GM10248 (cell line): ENCODE data around the gene KIF5B.
A peak's percentile ranks its signal among the peaks of the same experiment; 100 is the strongest.
"Not testable (repeated sequence)": the region's sequence is repeated elsewhere in the genome, so short reads cannot be mapped to it uniquely, and the experiment has no call there.

ENCODE experiments used
- CTCF ChIA-PET: fragments of 300-600 bp; sonication (Branson Sonifier 250); formaldehyde crosslinking; extraction: SDS; loops from one replicate; lab custom pipeline; 2021; ENCODE audit warnings: antibody characterized with exemption; lab: Yijun Ruan, JAX
- POLR2A ChIA-PET: fragments of 350-650 bp; sonication (Branson Sonifier 250); formaldehyde crosslinking; extraction: SDS; loops from one replicate; lab custom pipeline; 2020; ENCODE audit warnings: antibody characterized with exemption; lab: Yijun Ruan, JAX
- DNase-seq: peaks from one replicate; pipeline ENCODE4 v3.0.0; 2012; ENCODE audit errors: extremely low spot score
- TF ChIP-seq, protein P1 (sequence below): IDR thresholded peaks from 2 replicates; pipeline ENCODE4 v1.5.1; 2012; ENCODE audit warnings: mild to moderate bottlenecking, low read depth; ENCODE audit errors: extremely low read depth, missing control alignments, control extremely low read depth

The KIF5B gene

DNA sequence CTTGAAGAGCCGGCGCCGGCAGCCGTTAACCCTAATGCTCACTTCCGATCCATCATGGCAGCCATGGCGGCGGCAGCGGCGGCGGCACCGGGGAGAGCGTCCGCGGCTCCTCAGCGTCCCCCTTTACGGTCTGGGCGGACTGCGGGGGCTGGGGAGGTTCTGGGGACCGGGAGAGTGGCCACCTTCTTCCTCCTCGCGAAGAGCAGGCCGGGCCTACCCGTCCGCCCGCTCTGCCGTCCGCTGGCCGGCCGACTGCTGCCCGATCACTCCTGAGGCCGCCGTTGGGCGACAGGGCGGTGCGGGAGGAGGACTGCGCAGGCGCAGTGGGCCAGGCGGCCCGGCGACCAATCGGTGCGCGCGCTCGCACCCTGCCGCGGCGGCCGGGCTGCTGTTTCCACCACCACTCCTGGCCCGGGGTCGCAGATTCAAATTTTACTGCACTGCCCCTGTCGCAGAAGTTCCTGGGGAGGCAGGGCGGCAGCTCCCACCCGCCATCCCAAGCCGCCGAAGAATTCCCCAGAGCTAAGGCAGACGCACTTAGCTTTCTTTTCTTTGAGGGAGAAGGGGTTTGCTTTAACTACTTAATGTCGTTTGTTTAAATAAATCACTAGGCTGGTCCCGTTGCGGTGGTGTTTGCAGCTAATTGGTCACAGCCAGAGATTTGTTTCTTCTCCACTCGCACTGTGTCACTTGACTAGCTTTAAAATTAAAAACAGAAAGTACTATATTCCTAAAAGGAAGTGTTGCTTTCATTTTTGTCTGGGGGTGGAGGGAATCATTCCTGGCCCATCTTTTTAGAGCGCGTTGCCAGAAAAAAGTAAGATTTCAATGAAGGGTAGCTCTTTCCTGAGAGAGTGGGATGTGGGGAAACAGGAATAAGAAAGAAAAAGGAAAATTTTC lies at the start of gene KIF5B:
Gene KIF5B (minus strand): TSS at position 290 of the 900 bp plus-strand sequence. CDS start 452 bp downstream, outside the sequence.
- ChIA-PET POLR2A (interaction anchor here (0.8 kb wide), 1 partner anchor 322 kb away, joined by 3 read pairs; no protein-coding TSS in a partner anchor), CTCF (interaction anchor here (1.3 kb wide), 1 partner anchor 11 kb away, joined by 5 read pairs; no protein-coding TSS in a partner anchor)
- DNase-seq = peak; percentile 98
- TF ChIP-seq, protein P1, sequence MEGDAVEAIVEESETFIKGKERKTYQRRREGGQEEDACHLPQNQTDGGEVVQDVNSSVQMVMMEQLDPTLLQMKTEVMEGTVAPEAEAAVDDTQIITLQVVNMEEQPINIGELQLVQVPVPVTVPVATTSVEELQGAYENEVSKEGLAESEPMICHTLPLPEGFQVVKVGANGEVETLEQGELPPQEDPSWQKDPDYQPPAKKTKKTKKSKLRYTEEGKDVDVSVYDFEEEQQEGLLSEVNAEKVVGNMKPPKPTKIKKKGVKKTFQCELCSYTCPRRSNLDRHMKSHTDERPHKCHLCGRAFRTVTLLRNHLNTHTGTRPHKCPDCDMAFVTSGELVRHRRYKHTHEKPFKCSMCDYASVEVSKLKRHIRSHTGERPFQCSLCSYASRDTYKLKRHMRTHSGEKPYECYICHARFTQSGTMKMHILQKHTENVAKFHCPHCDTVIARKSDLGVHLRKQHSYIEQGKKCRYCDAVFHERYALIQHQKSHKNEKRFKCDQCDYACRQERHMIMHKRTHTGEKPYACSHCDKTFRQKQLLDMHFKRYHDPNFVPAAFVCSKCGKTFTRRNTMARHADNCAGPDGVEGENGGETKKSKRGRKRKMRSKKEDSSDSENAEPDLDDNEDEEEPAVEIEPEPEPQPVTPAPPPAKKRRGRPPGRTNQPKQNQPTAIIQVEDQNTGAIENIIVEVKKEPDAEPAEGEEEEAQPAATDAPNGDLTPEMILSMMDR = no peak

DNA sequence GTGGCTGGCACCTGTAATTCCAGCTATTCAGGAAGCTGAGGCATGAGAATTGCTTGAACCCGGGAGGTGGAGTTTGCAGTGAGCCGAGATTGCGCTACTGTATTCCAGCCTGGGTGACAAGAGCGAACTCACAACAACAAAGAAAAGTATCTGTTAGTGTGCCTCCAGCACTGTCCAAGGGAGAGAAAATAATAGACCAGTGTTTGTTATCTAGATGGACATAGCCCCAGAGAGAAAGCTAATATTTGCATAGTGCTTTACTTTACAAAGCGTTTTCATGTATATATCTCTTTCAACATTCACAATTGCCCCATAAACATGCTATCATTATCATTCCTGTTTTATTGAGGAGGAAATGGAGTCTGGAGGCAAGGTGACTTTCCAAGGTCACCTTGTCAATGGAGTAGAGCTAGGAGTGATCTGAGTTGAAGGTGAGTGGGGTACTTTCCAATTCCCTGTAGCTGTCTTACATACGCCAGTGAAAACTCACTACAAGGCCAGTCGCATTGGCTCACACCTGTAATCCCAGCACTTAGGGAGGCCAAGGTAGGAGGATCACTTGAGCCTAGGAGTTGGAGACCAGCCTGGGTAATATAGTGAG lies 49.7 kb upstream of the KIF5B start:
- TF ChIP-seq, protein P1 = no peak
- no peak for DNase-seq
- ChIA-PET CTCF (no interaction called here), POLR2A (no interaction called here)

DNA sequence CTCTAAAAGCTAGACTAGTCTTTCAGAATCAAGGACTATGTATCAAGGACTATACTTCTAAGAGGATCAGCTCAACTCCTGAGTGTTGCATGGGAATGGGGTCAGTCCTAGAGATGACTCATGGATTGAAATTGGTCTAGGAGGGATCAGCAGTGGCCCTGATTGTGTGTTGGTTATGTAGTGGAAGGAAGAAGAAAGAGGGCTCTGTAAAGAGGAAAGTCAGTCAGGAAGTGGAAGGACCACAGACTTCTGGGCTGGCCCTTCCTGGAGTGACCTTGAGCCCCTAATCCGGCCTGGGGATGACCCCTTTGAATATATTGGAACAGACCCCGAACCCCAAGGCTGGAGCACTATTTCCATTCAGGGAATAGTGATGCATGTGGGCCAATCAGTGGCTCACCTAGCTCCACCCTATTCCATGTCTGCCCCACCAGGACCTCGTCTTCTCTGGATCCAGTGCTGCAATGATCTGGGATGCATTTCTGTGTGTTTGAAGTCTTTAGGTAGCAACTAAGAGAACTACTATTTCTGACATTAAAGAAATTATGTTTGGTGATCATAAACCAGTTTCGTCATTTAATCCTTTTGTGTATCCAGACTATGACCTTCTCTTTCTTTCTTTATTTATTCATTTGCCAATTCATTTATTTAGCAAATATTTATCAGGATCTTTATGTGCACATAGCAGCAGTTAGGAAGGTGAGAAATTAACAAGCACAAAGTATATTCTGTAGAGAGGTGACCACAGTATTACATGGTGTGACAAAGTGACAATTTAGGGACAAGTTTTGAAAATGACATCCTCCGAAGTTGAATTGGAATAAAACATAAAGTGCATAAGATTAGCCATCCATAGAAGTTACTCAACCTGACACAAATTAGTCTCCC lies 48.6 kb upstream of the KIF5B start:
- ChIA-PET CTCF (no interaction called here), POLR2A (no interaction called here)
- DNase-seq = no peak

DNA sequence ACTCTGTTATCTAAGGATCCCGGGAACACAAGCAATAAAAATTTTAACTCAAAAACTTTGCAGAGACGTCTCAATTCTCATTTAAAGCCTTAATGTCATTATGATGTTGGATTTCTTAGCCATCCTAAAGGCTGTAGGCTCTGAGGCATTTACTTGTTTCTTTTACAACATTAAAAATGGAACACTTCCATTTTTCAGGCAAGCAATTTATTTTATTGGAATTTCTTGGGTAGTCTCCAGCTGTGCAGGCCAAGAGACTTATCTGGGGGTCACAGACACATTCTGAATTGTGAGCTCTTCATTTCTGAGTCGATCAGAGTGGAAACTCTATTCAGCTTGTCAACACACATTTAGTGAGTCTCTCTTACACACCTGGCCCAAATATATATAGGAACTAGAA lies 48.0 kb upstream of the KIF5B start:
- ChIA-PET CTCF (no interaction called here), POLR2A (no interaction called here)

More for the DNA sequence above, 48.6 kb upstream of the KIF5B start:
- TF ChIP-seq, protein P1 = no peak

DNA sequence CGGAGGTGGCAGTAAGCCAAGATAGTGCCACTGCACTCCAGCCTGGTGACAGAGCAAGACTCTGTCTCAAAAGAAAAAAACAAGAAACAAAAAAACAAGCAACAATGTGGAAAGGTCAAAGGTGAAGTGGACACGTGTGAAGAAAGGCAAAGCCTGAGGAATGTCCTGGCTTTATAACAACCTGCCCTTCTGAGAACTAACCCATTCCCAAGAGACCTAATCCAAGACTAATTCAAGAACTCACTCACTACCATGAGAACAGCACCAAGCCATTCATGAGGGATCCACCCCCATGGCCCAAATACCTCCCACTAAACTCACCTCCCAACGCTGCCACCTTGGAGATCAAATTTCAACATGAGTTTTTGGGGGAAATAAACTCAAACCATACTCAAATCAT lies 47.5 kb upstream of the KIF5B start:
- POLR2A ChIA-PET = no interaction called here
- CTCF ChIA-PET = no interaction called here
- no peak for DNase-seq
- TF ChIP-seq, protein P1 = no peak

More for the DNA sequence above, 48.0 kb upstream of the KIF5B start:
- no peak for DNase-seq
- TF ChIP-seq, protein P1 = no peak

DNA sequence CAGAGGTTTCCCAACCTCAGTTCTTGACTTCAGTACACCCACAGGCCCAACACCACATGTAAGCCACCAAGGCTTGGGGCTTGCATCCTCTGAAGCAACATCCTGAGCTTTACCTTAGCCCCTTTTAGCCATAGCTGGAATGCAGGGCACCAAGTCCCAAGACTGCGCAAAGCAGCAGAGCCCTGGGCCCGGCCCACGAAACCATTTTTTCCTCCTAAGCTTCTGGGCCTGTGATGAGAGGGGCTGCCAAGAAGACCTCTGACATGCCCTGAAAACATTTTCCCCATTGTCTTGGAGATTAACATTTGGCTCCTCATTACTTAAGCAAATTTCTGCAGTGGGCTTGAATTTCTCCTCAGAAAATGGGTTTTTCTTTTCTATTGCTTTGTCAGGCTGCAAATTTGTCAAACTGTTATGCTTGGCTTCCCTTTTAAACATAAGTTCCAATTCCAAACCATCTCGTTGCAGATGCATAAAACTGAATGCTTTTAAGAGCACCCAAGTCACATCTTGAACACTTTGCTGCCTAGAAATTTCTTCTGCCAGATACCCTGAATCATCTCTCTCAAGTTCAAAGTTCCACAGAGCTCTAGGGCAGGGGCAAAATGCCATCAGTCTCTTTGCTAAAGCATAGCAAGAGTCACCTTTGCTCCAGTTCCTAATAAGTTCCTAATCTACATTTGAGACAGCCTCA lies 42.5 kb upstream of the KIF5B start:
- DNase-seq, POLR2A ChIA-PET, CTCF ChIA-PET: not testable (repeated sequence)
